Neural cell (in vitro differentiated cells): ENCODE data around the gene PHF21B. TPM values are rescaled to one million over a fixed set of nuclear protein-coding genes. Genes with fewer than 3 reads are reported as not detected.

Source experiments
- H2AFZ ChIP-seq: fragments of 200-600, 300-800 bp; sonication (generic), shearing (Covaris generic); 2 replicates; pipeline ENCODE4 v1.6.0; 2014; ENCODE audit warnings: low read depth, mild to moderate bottlenecking, antibody characterized with exemption, low read length, moderate library complexity
- H3F3A ChIP-seq: fragments of 200-600 bp; shearing (Covaris generic); 2 replicates; pipeline ENCODE4 v1.6.1; 2016; ENCODE audit warnings: mild to moderate bottlenecking, moderate library complexity, mixed read lengths, antibody characterized with exemption, low read length; ENCODE audit not compliant: insufficient read depth, poor library complexity, severe bottlenecking
- H3K27ac ChIP-seq: fragments of 200-600, 300-800 bp; sonication (generic), shearing (Covaris generic); 2 replicates; pipeline ENCODE4 v1.5.1; 2014; ENCODE audit warnings: mild to moderate bottlenecking, low read length, moderate library complexity
- H3K27me3 ChIP-seq: fragments of 300-800, 200-600 bp; sonication (generic), shearing (Covaris generic); 2 replicates; pipeline ENCODE4 v1.6.0; 2014; ENCODE audit warnings: mild to moderate bottlenecking, low read depth, low read length, moderate library complexity; ENCODE audit not compliant: insufficient read depth
- H3K36me3 ChIP-seq: fragments of 300-800, 200-600 bp; sonication (generic), shearing (Covaris generic); 2 replicates; pipeline ENCODE4 v1.5.1; 2014; ENCODE audit warnings: mild to moderate bottlenecking, antibody characterized with exemption, low read length, moderate library complexity; ENCODE audit not compliant: insufficient read depth
- H3K4me2 ChIP-seq: fragments of 300-800, 200-600 bp; sonication (generic), shearing (Covaris generic); 2 replicates; pipeline ENCODE4 v1.6.0; 2014; ENCODE audit warnings: mild to moderate bottlenecking, low read length
- H3K4me3 ChIP-seq: fragments of 300-800, 200-600 bp; sonication (generic), shearing (Covaris generic); 2 replicates; pipeline ENCODE4 v1.5.1; 2014; ENCODE audit warnings: mild to moderate bottlenecking, low read length, moderate library complexity
- H3K79me2 ChIP-seq: fragments of 200-600 bp; shearing (Covaris generic); replicated peaks from 2 replicates; pipeline ENCODE4 v1.6.0; 2014; ENCODE audit warnings: mild to moderate bottlenecking, low read length, moderate library complexity; ENCODE audit not compliant: insufficient read depth
- H3K9ac ChIP-seq: fragments of 300-800, 200-600 bp; sonication (generic), shearing (Covaris generic); 2 replicates; pipeline ENCODE4 v1.6.1; 2016; ENCODE audit warnings: mild to moderate bottlenecking, low read length, mixed read lengths
- H3K9me2 ChIP-seq: fragments of 200-600 bp; shearing (Covaris generic); 2 replicates; pipeline ENCODE4 v1.6.1; 2016; ENCODE audit warnings: mild to moderate bottlenecking, low read length, mixed read lengths; ENCODE audit not compliant: insufficient read depth
- H3K9me3 ChIP-seq: fragments of 200-600, 300-800 bp; sonication (generic), shearing (Covaris generic); 2 replicates; pipeline ENCODE4 v1.6.1; 2016; ENCODE audit warnings: mild to moderate bottlenecking, mixed run types, low read length, moderate library complexity, mixed read lengths
- H4K20me1 ChIP-seq: fragments of 200-600 bp; shearing (Covaris generic); 2 replicates; pipeline ENCODE4 v1.6.1; 2016; ENCODE audit warnings: mild to moderate bottlenecking, mixed run types; ENCODE audit not compliant: insufficient read depth
- EP300 ChIP-seq: fragments of 450-650 bp; conservative IDR thresholded peaks from 2 replicates; pipeline ENCODE4 v1.6.1; 2014; ENCODE audit warnings: antibody characterized with exemption, mild to moderate bottlenecking, moderate library complexity; ENCODE audit not compliant: poor library complexity, severe bottlenecking
- EZH2 ChIP-seq: fragments of 200-600, 300-800 bp; shearing (Covaris generic), sonication (generic); IDR thresholded peaks from 2 replicates; pipeline ENCODE4 v1.6.1; 2014; ENCODE audit warnings: antibody characterized with exemption, low read length, borderline replicate concordance, mild to moderate bottlenecking; ENCODE audit not compliant: insufficient read depth, poor library complexity, severe bottlenecking
- MXI1 ChIP-seq: fragments of 450-650 bp; conservative IDR thresholded peaks from 2 replicates; pipeline ENCODE4 v1.6.1; 2014; ENCODE audit warnings: antibody characterized with exemption, mild to moderate bottlenecking; ENCODE audit not compliant: poor library complexity, severe bottlenecking
- POLR2AphosphoS5 ChIP-seq: IDR thresholded peaks from 2 replicates; pipeline ENCODE4 v1.6.1; 2012
- RAD21 ChIP-seq: fragments of 450-650 bp; conservative IDR thresholded peaks from 2 replicates; pipeline ENCODE4 v1.6.1; 2014; ENCODE audit warnings: antibody characterized with exemption, mild to moderate bottlenecking, moderate library complexity
- SMC3 ChIP-seq: fragments of 450-650 bp; conservative IDR thresholded peaks from 2 replicates; pipeline ENCODE4 v1.6.1; 2014; ENCODE audit warnings: antibody characterized with exemption, mild to moderate bottlenecking, moderate library complexity; ENCODE audit not compliant: poor library complexity
- TAF1 ChIP-seq: IDR thresholded peaks from 2 replicates; pipeline ENCODE4 v1.6.1; 2012; ENCODE audit warnings: low read depth
- polyA plus RNA-seq: library from polyadenylated mRNA; depleted of rRNA; stranded (reverse); fragments of >200 nt; gene quantifications from 2 replicates; pipeline ENCODE4 v1.2.3, GENCODE V29; 2014
- TF ChIP-seq, protein P1 (sequence below): IDR thresholded peaks from 2 replicates; pipeline ENCODE4 v1.6.1; 2012; ENCODE audit warnings: borderline replicate concordance
- TF ChIP-seq, protein P2 (sequence below): fragments of 450-650 bp; IDR thresholded peaks from 2 replicates; pipeline ENCODE4 v1.5.1; 2014; ENCODE audit warnings: antibody characterized with exemption, mild to moderate bottlenecking, moderate library complexity; ENCODE audit not compliant: poor library complexity, severe bottlenecking

Gene PHF21B
- polyA plus RNA-seq, 1 donor from 2014 or later: 49.5 TPM

DNA sequence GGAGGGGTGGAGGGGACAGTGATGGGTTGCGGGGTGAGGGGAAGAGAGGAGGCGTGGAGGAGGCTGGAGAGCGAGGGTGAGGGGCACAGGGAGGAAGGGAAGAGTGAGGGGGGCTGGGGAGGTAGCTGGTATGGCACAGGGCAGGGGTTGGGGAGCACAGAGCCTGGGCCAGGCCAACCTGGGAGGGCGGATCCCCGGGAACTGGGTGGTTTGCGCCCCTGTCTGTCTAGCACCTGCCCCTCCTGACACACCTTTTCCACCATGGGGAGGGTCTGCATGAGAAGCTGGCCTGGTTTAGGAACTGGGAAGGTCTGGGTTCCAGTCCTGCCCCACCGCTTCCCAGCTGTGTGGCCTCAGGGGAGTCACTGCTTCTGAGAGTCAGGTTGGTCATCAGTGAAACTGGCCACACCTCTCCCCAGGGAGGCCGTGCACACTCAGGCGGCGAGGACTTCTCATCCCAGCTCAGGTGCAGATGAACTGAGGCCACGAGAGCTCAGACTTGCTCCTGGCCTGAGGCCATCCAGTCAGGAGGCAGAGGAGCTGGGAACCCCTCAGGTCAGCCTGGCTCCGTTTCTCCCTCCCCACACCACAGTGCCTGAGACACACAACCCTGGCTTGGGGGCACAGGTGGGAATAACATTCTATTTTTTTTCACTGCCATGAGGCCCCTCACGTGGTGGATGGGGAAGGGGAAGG lies 95.6 kb downstream of the PHF21B start:
- Histone ChIP-seq H3K9me3 (peaks cover 5% of the 10 kb centered on the region), H3K27me3 (no peaks in the 10 kb centered on the region), H3K9ac (no peak overlapping the region), H3K36me3 (peaks cover 6% of the 10 kb centered on the region), H3K27ac (no peak overlapping the region), H3K9me2 (no peaks in the 10 kb centered on the region), H3K4me2 (no peak overlapping the region), H3K4me3 (no peak overlapping the region), H2AFZ (no peak overlapping the region), H3K79me2 (no peaks in the 10 kb centered on the region), H3F3A (no peaks in the 10 kb centered on the region), H4K20me1 (no peaks in the 10 kb centered on the region)
- TF ChIP-seq EP300 (no peak), POLR2AphosphoS5 (no peak), MXI1 (no peak), SMC3 (no peak), RAD21 (no peak), TAF1 (no peak), EZH2 (no peak)
- TF ChIP-seq, protein P1, sequence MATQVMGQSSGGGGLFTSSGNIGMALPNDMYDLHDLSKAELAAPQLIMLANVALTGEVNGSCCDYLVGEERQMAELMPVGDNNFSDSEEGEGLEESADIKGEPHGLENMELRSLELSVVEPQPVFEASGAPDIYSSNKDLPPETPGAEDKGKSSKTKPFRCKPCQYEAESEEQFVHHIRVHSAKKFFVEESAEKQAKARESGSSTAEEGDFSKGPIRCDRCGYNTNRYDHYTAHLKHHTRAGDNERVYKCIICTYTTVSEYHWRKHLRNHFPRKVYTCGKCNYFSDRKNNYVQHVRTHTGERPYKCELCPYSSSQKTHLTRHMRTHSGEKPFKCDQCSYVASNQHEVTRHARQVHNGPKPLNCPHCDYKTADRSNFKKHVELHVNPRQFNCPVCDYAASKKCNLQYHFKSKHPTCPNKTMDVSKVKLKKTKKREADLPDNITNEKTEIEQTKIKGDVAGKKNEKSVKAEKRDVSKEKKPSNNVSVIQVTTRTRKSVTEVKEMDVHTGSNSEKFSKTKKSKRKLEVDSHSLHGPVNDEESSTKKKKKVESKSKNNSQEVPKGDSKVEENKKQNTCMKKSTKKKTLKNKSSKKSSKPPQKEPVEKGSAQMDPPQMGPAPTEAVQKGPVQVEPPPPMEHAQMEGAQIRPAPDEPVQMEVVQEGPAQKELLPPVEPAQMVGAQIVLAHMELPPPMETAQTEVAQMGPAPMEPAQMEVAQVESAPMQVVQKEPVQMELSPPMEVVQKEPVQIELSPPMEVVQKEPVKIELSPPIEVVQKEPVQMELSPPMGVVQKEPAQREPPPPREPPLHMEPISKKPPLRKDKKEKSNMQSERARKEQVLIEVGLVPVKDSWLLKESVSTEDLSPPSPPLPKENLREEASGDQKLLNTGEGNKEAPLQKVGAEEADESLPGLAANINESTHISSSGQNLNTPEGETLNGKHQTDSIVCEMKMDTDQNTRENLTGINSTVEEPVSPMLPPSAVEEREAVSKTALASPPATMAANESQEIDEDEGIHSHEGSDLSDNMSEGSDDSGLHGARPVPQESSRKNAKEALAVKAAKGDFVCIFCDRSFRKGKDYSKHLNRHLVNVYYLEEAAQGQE: no peak
- TF ChIP-seq, protein P2, sequence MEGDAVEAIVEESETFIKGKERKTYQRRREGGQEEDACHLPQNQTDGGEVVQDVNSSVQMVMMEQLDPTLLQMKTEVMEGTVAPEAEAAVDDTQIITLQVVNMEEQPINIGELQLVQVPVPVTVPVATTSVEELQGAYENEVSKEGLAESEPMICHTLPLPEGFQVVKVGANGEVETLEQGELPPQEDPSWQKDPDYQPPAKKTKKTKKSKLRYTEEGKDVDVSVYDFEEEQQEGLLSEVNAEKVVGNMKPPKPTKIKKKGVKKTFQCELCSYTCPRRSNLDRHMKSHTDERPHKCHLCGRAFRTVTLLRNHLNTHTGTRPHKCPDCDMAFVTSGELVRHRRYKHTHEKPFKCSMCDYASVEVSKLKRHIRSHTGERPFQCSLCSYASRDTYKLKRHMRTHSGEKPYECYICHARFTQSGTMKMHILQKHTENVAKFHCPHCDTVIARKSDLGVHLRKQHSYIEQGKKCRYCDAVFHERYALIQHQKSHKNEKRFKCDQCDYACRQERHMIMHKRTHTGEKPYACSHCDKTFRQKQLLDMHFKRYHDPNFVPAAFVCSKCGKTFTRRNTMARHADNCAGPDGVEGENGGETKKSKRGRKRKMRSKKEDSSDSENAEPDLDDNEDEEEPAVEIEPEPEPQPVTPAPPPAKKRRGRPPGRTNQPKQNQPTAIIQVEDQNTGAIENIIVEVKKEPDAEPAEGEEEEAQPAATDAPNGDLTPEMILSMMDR: no peak

DNA sequence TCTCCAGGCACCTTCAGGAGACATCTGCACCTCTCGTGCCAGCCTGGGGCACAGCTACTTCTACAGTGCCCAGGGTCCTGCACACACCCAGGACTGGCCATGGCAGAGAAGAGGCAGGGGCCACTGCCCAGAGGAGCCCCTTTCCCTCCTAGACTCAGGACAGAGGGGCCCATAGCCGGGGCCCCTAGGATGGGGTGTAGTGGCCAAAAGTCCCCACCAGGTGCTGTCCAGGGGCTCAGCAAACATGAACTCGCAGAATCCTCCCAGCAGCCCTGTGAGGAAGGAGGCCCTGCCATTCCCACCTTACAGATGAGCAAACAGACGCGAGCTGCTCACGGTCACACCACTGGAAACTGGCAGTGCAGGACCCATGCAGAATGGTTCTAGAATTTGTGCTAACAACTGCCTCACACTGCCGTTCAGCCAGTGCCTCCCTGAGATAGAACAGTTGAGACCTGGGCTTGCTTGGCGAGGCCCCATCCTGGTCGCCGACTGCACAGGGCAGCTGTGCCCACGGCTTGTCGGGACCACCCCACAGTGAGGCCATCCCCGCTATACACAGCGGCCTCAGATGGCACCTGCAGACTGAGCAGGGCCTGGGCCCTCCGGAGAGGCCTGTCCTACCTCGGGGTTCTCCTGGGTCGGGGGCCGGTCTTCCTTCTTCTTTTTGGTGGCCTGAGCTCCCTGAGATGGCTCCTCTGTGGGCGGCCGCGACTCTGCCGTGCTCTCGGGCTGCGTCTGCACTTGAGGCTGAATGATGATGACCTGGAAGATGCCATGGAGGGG lies 96.4 kb downstream of the PHF21B start:
- Histone ChIP-seq H3K79me2 (no peaks in the 10 kb centered on the region), H3K36me3 (peaks cover 6% of the 10 kb centered on the region), H3K27me3 (no peaks in the 10 kb centered on the region), H2AFZ (no peak overlapping the region), H3K4me2 (no peak overlapping the region), H3K9me2 (no peaks in the 10 kb centered on the region), H3K27ac (no peak overlapping the region), H3K4me3 (no peak overlapping the region), H3K9ac (no peak overlapping the region), H3K9me3 (peaks cover 5% of the 10 kb centered on the region), H3F3A (no peaks in the 10 kb centered on the region), H4K20me1 (no peaks in the 10 kb centered on the region)
- TF ChIP-seq RAD21: no peak
- TF ChIP-seq TAF1: no peak
- TF ChIP-seq, protein P1: no peak
- no peak for TF ChIP-seq SMC3
- TF ChIP-seq, protein P2: no peak
- TF ChIP-seq EZH2: no peak
- no peak for TF ChIP-seq POLR2AphosphoS5
- TF ChIP-seq MXI1: no peak
